ENCODE data around the gene NTN5.

DNA sequence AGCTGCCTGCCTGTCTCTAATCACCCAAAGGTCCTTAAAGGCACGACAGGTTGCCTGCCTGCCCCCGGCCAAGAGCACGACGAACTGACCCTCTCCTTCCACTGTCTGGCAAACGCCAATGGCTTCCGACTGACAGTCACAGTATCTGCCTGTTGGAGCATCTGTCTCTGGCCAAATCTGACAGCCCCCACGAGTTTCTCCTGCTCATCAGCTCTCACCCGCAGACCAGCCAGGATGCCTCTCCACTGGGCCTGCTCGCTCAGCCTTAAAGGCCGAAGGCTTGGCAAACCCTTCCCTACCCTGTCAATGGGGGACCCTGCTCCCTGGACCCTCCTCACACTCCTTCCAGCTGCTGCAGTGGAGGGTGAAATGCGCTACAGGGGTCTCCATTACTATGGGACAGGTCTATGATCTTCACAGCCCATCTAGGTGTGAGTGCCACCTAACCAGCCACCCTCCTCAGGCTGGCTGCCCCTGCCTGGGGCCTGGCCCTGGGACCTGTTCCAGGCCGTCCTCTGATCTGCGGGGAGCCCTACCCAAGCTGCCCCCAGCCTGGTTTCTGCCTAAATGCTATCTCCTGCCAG is 58.9 kb downstream of the NTN5 start:
- TF ChIP-seq POLR2A (IDR thresholded peaks at IDR 0.05; ENCODE audit: low read depth, low read length) (peak; percentile 73), TAF1 (IDR thresholded peaks at IDR 0.05; ENCODE audit: low read depth, low read length) (no peak), POLR2AphosphoS5 (IDR thresholded peaks at IDR 0.05; ENCODE audit: low read depth, low read length) (peak; percentile 71)

Measured in GM12891 (cell line).